Nephron progenitor cell (in vitro differentiated cells): ENCODE data around the gene PIK3R6.

ENCODE experiments used
- DNase-seq: peaks from one replicate; pipeline ENCODE4 v3.0.0; 2021
- H3K27ac Mint-ChIP-seq: 2 replicates; pipeline ENCODE4 v1.8.0; 2021; ENCODE audit warnings: mild to moderate bottlenecking, moderate library complexity, mixed read lengths
- H3K27me3 Mint-ChIP-seq: 2 replicates; pipeline ENCODE4 v1.8.0; 2021; ENCODE audit warnings: mild to moderate bottlenecking, low read depth, mixed read lengths; ENCODE audit not compliant: poor library complexity
- H3K36me3 Mint-ChIP-seq: 2 replicates; pipeline ENCODE4 v1.8.0; 2021; ENCODE audit warnings: low read depth, mixed read lengths
- H3K4me1 Mint-ChIP-seq: 2 replicates; pipeline ENCODE4 v1.8.0; 2021; ENCODE audit warnings: mixed read lengths
- H3K4me3 Mint-ChIP-seq: 2 replicates; pipeline ENCODE4 v1.8.0; 2021; ENCODE audit warnings: mild to moderate bottlenecking, moderate library complexity, mixed read lengths
- H3K9me3 Mint-ChIP-seq: 2 replicates; pipeline ENCODE4 v1.8.0; 2021; ENCODE audit warnings: mild to moderate bottlenecking, moderate library complexity, mixed read lengths
- CTCF ChIP-seq: fragments of 200-600 bp; sonication (generic); IDR thresholded peaks from 2 replicates; pipeline ENCODE4 v1.5.0; 2021; ENCODE audit warnings: antibody characterized with exemption

PIK3R6 gene

GRCh38 chr17:8803531-8804420 is 63.7 kb downstream of the PIK3R6 start:
- DNase-seq: peak; percentile 53
- H3K36me3 Mint-ChIP-seq: no peaks in the 10 kb centered on the region
- peak overlapping the region; percentile 88 for H3K27ac Mint-ChIP-seq
- H3K4me3 Mint-ChIP-seq: peak overlapping the region; percentile 11
- H3K9me3 Mint-ChIP-seq: peaks cover 15% of the 10 kb centered on the region
- H3K4me1 Mint-ChIP-seq: peaks cover 28% of the 10 kb centered on the region
- no peak for TF ChIP-seq CTCF
- peaks cover 45% of the 10 kb centered on the region for H3K27me3 Mint-ChIP-seq

- TF ChIP-seq CTCF: no peak
- no peak overlapping the region for H3K27ac Mint-ChIP-seq
- no peak for DNase-seq
- no peak overlapping the region for H3K4me3 Mint-ChIP-seq
- no peaks in the 10 kb centered on the region for H3K36me3 Mint-ChIP-seq
- H3K9me3 Mint-ChIP-seq: no peaks in the 10 kb centered on the region
- peaks cover 66% of the 10 kb centered on the region for H3K27me3 Mint-ChIP-seq
- H3K4me1 Mint-ChIP-seq: peaks cover 34% of the 10 kb centered on the region
Measured at GRCh38 chr17:8801135-8801840, 66.2 kb downstream of the PIK3R6 start.

GRCh38 chr17:8800656-8801055 is 66.8 kb downstream of the PIK3R6 start:
- TF ChIP-seq CTCF: no peak
- Mint-ChIP-seq H3K4me1 (peaks cover 34% of the 10 kb centered on the region), H3K36me3 (no peaks in the 10 kb centered on the region), H3K27me3 (peaks cover 69% of the 10 kb centered on the region), H3K4me3 (no peak overlapping the region), H3K27ac (no peak overlapping the region), H3K9me3 (no peaks in the 10 kb centered on the region)
- DNase-seq: no peak

GRCh38 chr17:8799570-8800212 is 67.8 kb downstream of the PIK3R6 start:
- H3K9me3 Mint-ChIP-seq: no peaks in the 10 kb centered on the region
- H3K27ac Mint-ChIP-seq: no peak overlapping the region
- H3K27me3 Mint-ChIP-seq: peaks cover 66% of the 10 kb centered on the region
- TF ChIP-seq CTCF: no peak
- peaks cover 29% of the 10 kb centered on the region for H3K4me1 Mint-ChIP-seq
- peak overlapping the region; percentile 38 for H3K4me3 Mint-ChIP-seq
- H3K36me3 Mint-ChIP-seq: no peaks in the 10 kb centered on the region
- no peak for DNase-seq

GRCh38 chr17:8798846-8799569 is 68.5 kb downstream of the PIK3R6 start, which contains the start of gene MFSD6L:
MFSD6L (minus strand) TSS chr17:8799365; CDS start chr17:8799120, 245 bp downstream.
- H3K4me3 Mint-ChIP-seq: peak within 1 kb of the TSS; percentile 69

More at GRCh38 chr17:8798846-8799569, 68.5 kb downstream of the PIK3R6 start, which contains the start of gene MFSD6L:
- no peaks in the 10 kb centered on the region for H3K9me3 Mint-ChIP-seq
- no peak for TF ChIP-seq CTCF
- no peak within 1 kb of the TSS for H3K27ac Mint-ChIP-seq
- DNase-seq: peak; percentile 34
- peaks cover 24% of the 10 kb centered on the region for H3K4me1 Mint-ChIP-seq
- H3K27me3 Mint-ChIP-seq: peaks cover 66% of the 10 kb centered on the region
- H3K36me3 Mint-ChIP-seq: no peaks in the 10 kb centered on the region
